ENCODE measurements around the gene F10. TPM values are rescaled to one million over a fixed set of nuclear protein-coding genes. Genes with fewer than 3 reads are reported as not detected.

The F10 gene
- polyA plus RNA-seq, 10 donors = 10.8 to 30.6 (median 19.8) TPM

- DNase-seq = no peak
Measured at GRCh38 chr13:113190181-113190580, 67.6 kb downstream of the F10 start.

- DNase-seq = no peak
Measured at GRCh38 chr13:113192279-113192678, 69.7 kb downstream of the F10 start.

GRCh38 chr13:113192902-113193301 lies 70.3 kb downstream of the F10 start:
- DNase-seq = no peak

- DNase-seq = no peak
Measured at GRCh38 chr13:113195360-113195759, 72.8 kb downstream of the F10 start.

- DNase-seq = peak in 1 of 3 donors; percentile 16
Measured at GRCh38 chr13:113196970-113197737, 74.6 kb downstream of the F10 start.

Other genes starting within 250 kb of the F10 start
- 10 to 100 TPM; 18.2 to 31.6 (median 20.6) TPM for gene MCF2L, start 153.6 kb upstream of the F10 start, polyA plus RNA-seq (ENCODE audit: insufficient read length in 10 of 10)
- gene F7, start 17.0 kb upstream of the F10 start, polyA plus RNA-seq (ENCODE audit: insufficient read length in 10 of 10) = 1 to 10 TPM in 7 of 10 donors, under 1 TPM in 3; 0.40 to 3.6 (median 1.8) TPM
- gene PROZ, start 35.8 kb downstream of the F10 start, polyA plus RNA-seq (ENCODE audit: insufficient read length in 10 of 10) = under 1 TPM in 2 of 10 donors, not detected in 8; 0.14 to 0.19 TPM
- 10 to 100 TPM; 30.8 to 55.4 (median 42.6) TPM for gene PCID2, start 85.9 kb downstream of the F10 start, polyA plus RNA-seq (ENCODE audit: insufficient read length in 10 of 10)
- 10 to 100 TPM; 53.9 to 86.4 (median 69.7) TPM for gene CUL4A, start 86.8 kb downstream of the F10 start, polyA plus RNA-seq (ENCODE audit: insufficient read length in 10 of 10)
- gene LAMP1, start 174.4 kb downstream of the F10 start, polyA plus RNA-seq (ENCODE audit: insufficient read length in 10 of 10) = 100 to 1,000 TPM in 2 of 10 donors, 10 to 100 TPM in 8; 81.9 to 120 (median 93.2) TPM
- gene GRTP1, start 241.3 kb downstream of the F10 start, polyA plus RNA-seq (ENCODE audit: insufficient read length in 10 of 10) = 1 to 10 TPM; 2.4 to 5.8 (median 3.8) TPM